Heart left ventricle (tissue), 16 donors: ENCODE measurements around the gene PRR23B. TPM values are rescaled to one million over a fixed set of nuclear protein-coding genes. Genes with fewer than 3 reads are reported as not detected.

Experiments
- ATAC-seq, 4 donors: fragments of 200-7000 bp; cut with Tn5 transposase; one replicate each; pipeline ENCODE4 v1.9.1; 2020 to 2022; ENCODE audit warnings: moderate library complexity in 4 of 4, mild to moderate bottlenecking in 3 of 4, moderate number of reproducible peaks in 1 of 4
- DNase-seq, 5 donors: peaks; one replicate each; pipeline ENCODE4 v3.0.0-alpha.2; 2020
- H3K27ac ChIP-seq, 12 donors: fragments of 200-600 bp; sonication (generic) in 4 of 12; one replicate each; pipeline versions ENCODE4 v1.5.0 to v1.8.0; 2016 to 2022; ENCODE audit warnings: mild to moderate bottlenecking in 2 of 12
- H3K27me3 ChIP-seq, 9 donors: fragments of 200-600 bp; sonication (generic) in 2 of 9; one replicate each; pipeline versions ENCODE4 v1.5.1 to v1.8.0; 2016 to 2022; ENCODE audit warnings: mild to moderate bottlenecking in 3 of 9
- H3K36me3 ChIP-seq, 9 donors: fragments of 200-600 bp; sonication (generic) in 2 of 9; one replicate each; pipeline versions ENCODE4 v1.5.0 to v1.8.0; 2018 to 2022; ENCODE audit warnings: mild to moderate bottlenecking in 2 of 9
- H3K4me1 ChIP-seq, 12 donors: fragments of 200-600 bp; sonication (generic) in 4 of 12; one replicate each; pipeline versions ENCODE4 v1.5.0 to v1.8.0; 2016 to 2022; ENCODE audit warnings: mild to moderate bottlenecking in 3 of 12
- H3K4me3 ChIP-seq, 12 donors: fragments of 200-600 bp; sonication (generic) in 4 of 12; one replicate each; pipeline versions ENCODE4 v1.5.0 to v1.8.0; 2017 to 2022; ENCODE audit warnings: mild to moderate bottlenecking in 9 of 12, moderate library complexity in 4 of 12
- H3K9me3 ChIP-seq, 12 donors: fragments of 200-600 bp; sonication (generic) in 4 of 12; one replicate each; pipeline versions ENCODE4 v1.5.0 to v1.8.0; 2016 to 2022; ENCODE audit warnings: mild to moderate bottlenecking in 1 of 12
- CTCF ChIP-seq, 12 donors: fragments of 200-600 bp; sonication (generic) in 4 of 12; IDR thresholded peaks; one replicate each; pipeline versions ENCODE4 v1.5.0 to v1.8.0; 2018 to 2022; ENCODE audit warnings: antibody characterized with exemption in 12 of 12, mild to moderate bottlenecking in 5 of 12
- POLR2A ChIP-seq, 2 donors: fragments of 450-650 bp; IDR thresholded peaks; one replicate each; pipeline ENCODE4 v1.6.1; 2017; ENCODE audit warnings: antibody characterized with exemption in 2 of 2, mild to moderate bottlenecking in 2 of 2, moderate library complexity in 2 of 2
- WGBS, 4 donors: extraction: QIAGEN DNeasy Blood & Tissue Kit in 2 of 4; methylation state at CpG; one replicate each; pipeline versions ENCODE4 v1.1.5 to v1.1.7; 2013 to 2018; 5-methylcytosine and 5-hydroxymethylcytosine counted together
- intact Hi-C, 10 donors: fragments of 100-400 bp; cut with DNase I; formaldehyde crosslinking; loops; one replicate each; pipeline versions ENCODE4 v1.11.1 to v1.14.2; 2022
- polyA plus RNA-seq, 2 donors: library from polyadenylated mRNA; stranded (reverse); fragments of 200-250 nt; gene quantifications; one replicate each; pipeline ENCODE4 v1.2.3, GENCODE V29; 2013
- total RNA-seq, 9 donors: library from RNA; depleted of rRNA in 2 of 9; stranded (reverse); fragments of >200 nt in 2 of 9; fragmentation: NEBNext Ultra II Directional in 3 of 9; extraction: Animal tissue kit (Norgen Biotek cat#: 25700) in 3 of 9; gene quantifications; one replicate each; pipeline versions ENCODE4 v1.1.0 to v1.2.4, GENCODE V29; 2016 to 2023
- donor health status: ischemic (EF 13 %, LVEDD 7.1; RV severe dilation, severe dysfunction).
- donor health status: healthy with polysubstance abuse.
- donor health status: DM: no; HTN: yes; CAD: no.
- donor health status: DM: no; HTN: no; CAD: no.
- donor health status: ischemic (EF 25% LVEDD 6.9; RV normal size, moderate dysfunction).
- donor health status: ischemic (EF 25% LVEDD 5.7; RV mildly dilated, moderate dysfunction).
- donor health status: healthy.
- donor health status: DM: yes; HTN: yes; CAD: no.
- donor health status: ischemic (EF 35%, LVEDD 5.7; RV mildly dilated, moderate dysfunction).
- donor health status: nonischemic (EF 11% LVEDD 7.7; RV severe dilation, severe dysfunction).
- donor health status: DM: yes; HTN: yes; CAD: no.
- donor health status: PGD.
- donor health status: ischemic (EF 29% LVEDD 5.4; RV normal size, mild dysfunction).
- donor health status: nonischemic (EF 23%, LVEDD 6.1; RV moderate dilation, normal function).

PRR23B gene
- total and polyA plus RNA-seq, 11 donors = not detected

GRCh38 chr3:138972941-138973340 is 47.8 kb downstream of the PRR23B start:
- no peak for ATAC-seq
- no peaks in the 10 kb centered on the region for H3K9me3 ChIP-seq
- no peak for DNase-seq
- WGBS, 4 donors = 86 to 89% (median 88%) methylated on average over 5 of the region's 5 CpGs
- TF ChIP-seq POLR2A (IDR thresholded peaks at IDR 0.05) = no peak
- no peak for TF ChIP-seq CTCF (IDR thresholded peaks at IDR 0.05)
- no peak overlapping the region for H3K4me3 ChIP-seq
- peaks cover 0 to 26% (median 6%) of the 10 kb centered on the region in 9 donors for H3K27me3 ChIP-seq
- intact Hi-C loops = no loop called here
- H3K27ac ChIP-seq = no peak overlapping the region
- H3K4me1 ChIP-seq = no peaks in the 10 kb centered on the region
- no peaks in the 10 kb centered on the region for H3K36me3 ChIP-seq

- intact Hi-C loops = no loop called here
- no peaks in the 10 kb centered on the region for H3K36me3 ChIP-seq
- DNase-seq = no peak
- peaks cover 0 to 26% (median 6%) of the 10 kb centered on the region in 9 donors for H3K27me3 ChIP-seq
- no peak overlapping the region for H3K4me3 ChIP-seq
- 37 to 57% (median 55%) methylated on average over 6 of the region's 6 CpGs for WGBS, 4 donors
- H3K9me3 ChIP-seq = no peaks in the 10 kb centered on the region
- ATAC-seq = no peak
- H3K27ac ChIP-seq = no peak overlapping the region
- TF ChIP-seq POLR2A (IDR thresholded peaks at IDR 0.05) (no peak), CTCF (IDR thresholded peaks at IDR 0.05) (no peak)
- H3K4me1 ChIP-seq = no peaks in the 10 kb centered on the region
These were observed 48.9 kb downstream of the PRR23B start for GRCh38 chr3:138971766-138972320.

Other genes with a start within 250 kb of the PRR23B start
- 10 to 100 TPM; 23.4 to 38.1 (median 29.4) TPM for gene PIK3CB, start 186.0 kb downstream of the PRR23B start, total RNA-seq
- gene PIK3CB, start 186.0 kb downstream of the PRR23B start, polyA plus RNA-seq = 10 to 100 TPM in 1 of 2 donors, 1 to 10 TPM in 1; 6.9 to 30.5 TPM
- gene FOXL2, start 73.8 kb downstream of the PRR23B start, total RNA-seq = not detected
- gene FOXL2, start 73.8 kb downstream of the PRR23B start, polyA plus RNA-seq = not detected
- gene FOXL2NB, start 73.7 kb downstream of the PRR23B start, total RNA-seq = under 1 TPM in 1 of 9 donors, not detected in 8; 0.25 TPM
- gene FOXL2NB, start 73.7 kb downstream of the PRR23B start, polyA plus RNA-seq = not detected
- not detected for gene PRR23A, start 14.7 kb downstream of the PRR23B start, total RNA-seq
- gene PRR23A, start 14.7 kb downstream of the PRR23B start, polyA plus RNA-seq = not detected
- gene PRR23C, start 24.0 kb upstream of the PRR23B start, total RNA-seq = not detected
- not detected for gene PRR23C, start 24.0 kb upstream of the PRR23B start, polyA plus RNA-seq